Endothelial cell of umbilical vein (primary cell): ENCODE data around the gene LRRC46. TPM values are rescaled to one million over a fixed set of nuclear protein-coding genes. Genes with fewer than 3 reads are reported as not detected.

ENCODE experiments used
- BruUV-seq: library from RNA; stranded (reverse); fragments of 400-500 nt; replicated peaks from 2 replicates; lab custom pipeline; 2021; lab: Mats Ljungman, UMichigan
- CTCF ChIA-PET: fragments of 300-600, 350-600 bp; sonication (Branson Sonifier 250); formaldehyde crosslinking; loops from one replicate; lab custom pipeline; 2021; ENCODE audit warnings: antibody characterized with exemption, inconsistent platforms; lab: Charles Lee
- POLR2A ChIA-PET: fragments of 300-600, 350-600 bp; sonication (Branson Sonifier 250); formaldehyde crosslinking; loops from one replicate; lab custom pipeline; 2021; ENCODE audit warnings: antibody characterized with exemption, inconsistent platforms; lab: Charles Lee
- DNase-seq: peaks from one replicate; pipeline ENCODE4 v3.0.0-alpha.2; 2011; ENCODE audit warnings: low read depth, low spot score
- FAIRE-seq: peaks from 2 replicates; lab custom pipeline; 2011; peaks lifted over from hg19 to GRCh38; lab: Jason Lieb, UNC
- H2AFZ ChIP-seq: 2 replicates; pipeline ENCODE4 v1.6.0; 2012; ENCODE audit warnings: low read depth, low read length, control low read depth, inconsistent platforms
- H3K27ac ChIP-seq: 2 replicates; pipeline ENCODE4 v1.5.1; 2011; ENCODE audit warnings: low read depth, mild to moderate bottlenecking, control low read depth, low read length, moderate library complexity; ENCODE audit not compliant: insufficient read depth
- H3K27me3 ChIP-seq, 2 experiments: 2 replicates each; pipeline versions ENCODE4 v1.6.0 to v1.6.1; 2011; ENCODE audit warnings: low read length in 2 of 2, mixed read lengths in 1 of 2; ENCODE audit not compliant: control insufficient read depth in 2 of 2, insufficient read depth in 2 of 2
- H3K36me3 ChIP-seq, 2 experiments: 2 replicates in 1 of 2; 3 replicates in 1 of 2; pipeline ENCODE4 v1.5.1; 2011; ENCODE audit warnings: low read length in 2 of 2, mild to moderate bottlenecking in 1 of 2, moderate library complexity in 1 of 2; ENCODE audit not compliant: control insufficient read depth in 2 of 2, insufficient read depth in 2 of 2; ENCODE audit errors: extremely low read depth in 1 of 2
- H3K4me1 ChIP-seq: 3 replicates; pipeline ENCODE4 v1.5.1; 2011; ENCODE audit warnings: mild to moderate bottlenecking, low read length; ENCODE audit not compliant: control insufficient read depth, insufficient read depth; ENCODE audit errors: extremely low read depth
- H3K4me2 ChIP-seq: 2 replicates; pipeline ENCODE4 v1.6.1; 2011; ENCODE audit warnings: low read length, control low read depth, mixed read lengths; ENCODE audit not compliant: insufficient read depth
- H3K4me3 ChIP-seq, 3 experiments: fragments of 200-600 bp in 1 of 3; sonication (generic), shearing (Covaris generic) in 1 of 3; replicated peaks in 1 of 3; 2 replicates each; pipeline ENCODE4 v1.5.1; 2011 to 2016; ENCODE audit warnings: control low read depth in 3 of 3, low read length in 3 of 3, mild to moderate bottlenecking in 2 of 3, inconsistent platforms in 1 of 3, low read depth in 1 of 3, moderate library complexity in 1 of 3; ENCODE audit not compliant: insufficient read depth in 1 of 3
- H3K79me2 ChIP-seq: 2 replicates; pipeline ENCODE4 v1.6.0; 2012; ENCODE audit warnings: low read length, inconsistent platforms; ENCODE audit not compliant: control insufficient read depth, insufficient read depth
- H3K9ac ChIP-seq: replicated peaks from 2 replicates; pipeline ENCODE3; 2011; ENCODE audit warnings: low read length, control low read depth; ENCODE audit not compliant: insufficient read depth; ENCODE audit errors: extremely low read depth
- H3K9me1 ChIP-seq: replicated peaks from 3 replicates; pipeline ENCODE4 v1.6.0; 2011; ENCODE audit warnings: mild to moderate bottlenecking, low read length; ENCODE audit not compliant: control insufficient read depth, insufficient read depth; ENCODE audit errors: extremely low read depth
- H3K9me3 ChIP-seq: replicated peaks from 2 replicates; pipeline ENCODE4 v1.5.1; 2012; ENCODE audit warnings: low read length, inconsistent platforms; ENCODE audit not compliant: control insufficient read depth, insufficient read depth
- H4K20me1 ChIP-seq: replicated peaks from 2 replicates; pipeline ENCODE3; 2011; ENCODE audit warnings: mild to moderate bottlenecking, low read length; ENCODE audit not compliant: control insufficient read depth, insufficient read depth; ENCODE audit errors: extremely low read depth
- CTCF ChIP-seq, 2 donors: IDR thresholded peaks; 1 replicate in 1 of 2; 2 replicates in 1 of 2; pipeline ENCODE4 v1.5.1; 2011; ENCODE audit warnings: low read length in 2 of 2, mild to moderate bottlenecking in 2 of 2, moderate library complexity in 2 of 2, control low read depth in 1 of 2, inconsistent platforms in 1 of 2, low read depth in 1 of 2; ENCODE audit not compliant: insufficient read depth in 1 of 2; ENCODE audit errors: extremely low read depth in 1 of 2
- EZH2 ChIP-seq: IDR thresholded peaks from 2 replicates; pipeline ENCODE4 v1.6.1; 2012; ENCODE audit warnings: borderline replicate concordance, low read depth, mild to moderate bottlenecking, moderate library complexity, low read length, inconsistent platforms; ENCODE audit not compliant: severe bottlenecking
- FOS ChIP-seq: IDR thresholded peaks from 2 replicates; pipeline ENCODE4 v1.6.1; 2011; ENCODE audit warnings: mild to moderate bottlenecking, low read length, moderate library complexity, borderline replicate concordance; ENCODE audit not compliant: insufficient read depth
- GATA2 ChIP-seq: IDR thresholded peaks from 2 replicates; pipeline ENCODE4 v1.7.0; 2011; ENCODE audit warnings: low read depth, mild to moderate bottlenecking, moderate library complexity, mixed read lengths, low read length; ENCODE audit not compliant: insufficient read length, insufficient read depth
- JUN ChIP-seq: IDR thresholded peaks from 2 replicates; pipeline ENCODE4 v1.6.1; 2011; ENCODE audit warnings: borderline replicate concordance, low read depth; ENCODE audit not compliant: insufficient read length, insufficient read depth
- MAX ChIP-seq: IDR thresholded peaks from 2 replicates; pipeline ENCODE4 v1.6.1; 2011; ENCODE audit not compliant: insufficient read depth, insufficient read length
- MYC ChIP-seq: IDR thresholded peaks from one replicate; pipeline ENCODE4 v1.6.1; 2011; ENCODE audit warnings: mild to moderate bottlenecking, low read depth, low read length
- POLR2A ChIP-seq: IDR thresholded peaks from 2 replicates; pipeline ENCODE4 v1.6.1; 2012; ENCODE audit warnings: low read depth, mild to moderate bottlenecking, control low read depth, low read length
- POLR2AphosphoS5 ChIP-seq: IDR thresholded peaks from 2 replicates; pipeline ENCODE4 v1.6.1; 2012; ENCODE audit warnings: low read depth, mild to moderate bottlenecking, control low read depth, low read length, moderate library complexity; ENCODE audit not compliant: insufficient read depth
- dilution Hi-C: fragments of 300-500 bp; cut with MboI; formaldehyde crosslinking; loops from one replicate; pipeline ENCODE4 v1.15.0; 2019; ENCODE audit warnings: low sequenced_read_pairs; ENCODE audit not compliant: extremely low pct_ligation_motif_present
- intact Hi-C: fragments of 100-400 bp; cut with micrococcal nuclease; formaldehyde crosslinking; loops from one replicate; pipeline ENCODE4 v1.10.0; 2022
- polyA plus RNA-seq, 4 experiments: library from polyadenylated mRNA; depleted of rRNA in 3 of 4; stranded (reverse) in 3 of 4; unstranded in 1 of 4; fragments of >200 nt; gene quantifications; 2 replicates each; pipeline versions ENCODE4 v1.2.1 to v1.2.3, GENCODE V29; 2011 to 2012; ENCODE audit warnings: missing spikeins in 1 of 4
- total RNA-seq: library from RNA; stranded (reverse); gene quantifications from 2 replicates; pipeline ENCODE4 v1.2.3, GENCODE V29; 2021

LRRC46 gene
- total and polyA plus RNA-seq, 2 donors (not counting 3 experiments of a cell fraction or from before 2014, with no cell fraction given): 0.36 to 0.42 TPM

GRCh38 chr17:47801176-47801765 is 30.2 kb upstream of the LRRC46 start:
- Histone ChIP-seq H3K4me2 (no peak overlapping the region), H3K27me3 (peaks cover 0 to 2% of the 10 kb centered on the region in 2 experiments), H2AFZ (no peak overlapping the region), H3K9me3 (no peaks in the 10 kb centered on the region), H3K9me1 (no peaks in the 10 kb centered on the region), H3K9ac (no peak overlapping the region), H3K4me1 (no peaks in the 10 kb centered on the region), H3K27ac (no peak overlapping the region), H4K20me1 (no peaks in the 10 kb centered on the region), H3K4me3 (no peak overlapping the region), H3K36me3 (no peaks in the 10 kb centered on the region), H3K79me2 (no peaks in the 10 kb centered on the region)
- BruUV-seq: no TSS peak
- dilution Hi-C loops (no loop called here), intact Hi-C loops (loop anchor here (5.0 kb wide), 1 partner anchor 139 kb away; no protein-coding TSS in a partner anchor)
- FAIRE-seq (no peak), DNase-seq (no peak)
- POLR2A ChIA-PET: no interaction called here
- CTCF ChIA-PET: interaction anchor here (0.7 to 2.2 kb wide), 7 partner anchors 9 to 137 kb away, joined by 3 to 10 read pairs (median 5); no protein-coding TSS in a partner anchor
- no peak for TF ChIP-seq FOS
- no peak for TF ChIP-seq EZH2
- no peak for TF ChIP-seq MYC
- no peak for TF ChIP-seq CTCF (IDR thresholded peaks at IDR 0.05; ENCODE audit: extremely low read depth in 1 of 2, insufficient read depth in 1 of 2, low read depth in 1 of 2, low read length in 2 of 2)
- no peak for TF ChIP-seq GATA2
- no peak for TF ChIP-seq JUN
- no peak for TF ChIP-seq POLR2AphosphoS5
- no peak for TF ChIP-seq POLR2A
- no peak for TF ChIP-seq MAX
